Hepatocyte (in vitro differentiated cells): ENCODE measurements around the gene ARL3. TPM values are rescaled to one million over a fixed set of nuclear protein-coding genes. Genes with fewer than 3 reads are reported as not detected.

Experiments used
- DNase-seq: peaks from one replicate; pipeline ENCODE4 v3.0.0-alpha.2; 2016; ENCODE audit warnings: low spot score
- H2AFZ ChIP-seq: fragments of 200-600 bp; sonication (generic); 2 replicates; pipeline ENCODE4 v1.6.0; 2016; ENCODE audit warnings: antibody characterized with exemption, mild to moderate bottlenecking
- H3K27ac ChIP-seq: fragments of 200-600 bp; sonication (generic); 2 replicates; pipeline ENCODE4 v1.5.1; 2016; ENCODE audit warnings: mild to moderate bottlenecking
- H3K27me3 ChIP-seq: fragments of 200-600 bp; sonication (generic); 2 replicates; pipeline ENCODE4 v1.6.1; 2016
- H3K36me3 ChIP-seq: fragments of 200-600 bp; sonication (generic); replicated peaks from 2 replicates; pipeline ENCODE4 v1.5.1; 2016; ENCODE audit warnings: low read depth; ENCODE audit not compliant: insufficient read depth
- H3K4me1 ChIP-seq: fragments of 200-600 bp; sonication (generic); 2 replicates; pipeline ENCODE4 v1.5.1; 2016; ENCODE audit warnings: mild to moderate bottlenecking, moderate library complexity; ENCODE audit not compliant: insufficient read depth
- H3K4me2 ChIP-seq: fragments of 200-600 bp; sonication (generic); 2 replicates; pipeline ENCODE4 v1.6.0; 2016
- H3K4me3 ChIP-seq: fragments of 200-600 bp; sonication (generic); 2 replicates; pipeline ENCODE4 v1.5.1; 2016; ENCODE audit warnings: mild to moderate bottlenecking
- H3K79me2 ChIP-seq: fragments of 200-600 bp; sonication (generic); 2 replicates; pipeline ENCODE4 v1.6.0; 2017; ENCODE audit warnings: mild to moderate bottlenecking
- H3K9me2 ChIP-seq: fragments of 200-600 bp; sonication (generic); replicated peaks from 2 replicates; pipeline ENCODE4 v1.6.0; 2017; ENCODE audit warnings: mild to moderate bottlenecking; ENCODE audit not compliant: insufficient read depth
- H3K9me3 ChIP-seq: fragments of 200-600 bp; sonication (generic); 2 replicates; pipeline ENCODE4 v1.5.1; 2016; ENCODE audit warnings: low read depth, mild to moderate bottlenecking
- H4K20me1 ChIP-seq: fragments of 200-600 bp; sonication (generic); 2 replicates; pipeline ENCODE4 v1.6.0; 2016; ENCODE audit warnings: mild to moderate bottlenecking; ENCODE audit not compliant: insufficient read depth, poor library complexity, severe bottlenecking
- EZH2 ChIP-seq: fragments of 200-600 bp; sonication (generic); IDR thresholded peaks from 2 replicates; pipeline ENCODE4 v1.6.1; 2016; ENCODE audit warnings: antibody characterized with exemption, mild to moderate bottlenecking, borderline replicate concordance
- EZH2phosphoT487 ChIP-seq: fragments of 200-600 bp; sonication (generic); IDR thresholded peaks from one replicate; pipeline ENCODE4 v1.6.1; 2018; ENCODE audit warnings: antibody characterized with exemption, mild to moderate bottlenecking, low read depth, moderate library complexity; ENCODE audit not compliant: unreplicated experiment, severe bottlenecking
- WGBS: methylation state at CpG from one replicate; pipeline ENCODE4 v1.1.6; 2016; ENCODE audit warnings: low lambda C conversion rate; ENCODE audit errors: missing lambda C conversion rate; 5-methylcytosine and 5-hydroxymethylcytosine counted together
- polyA plus RNA-seq: library from polyadenylated mRNA; unstranded; fragments of >200 nt; fragmentation: Nextera tagmentation; extraction: Ambion mirVana; gene quantifications from 2 replicates; pipeline ENCODE4 v1.2.1, GENCODE V29; 2016
- total RNA-seq: library from RNA; depleted of rRNA; stranded (reverse); fragments of >200 nt; gene quantifications from 2 replicates; pipeline ENCODE4 v1.2.3, GENCODE V29; 2014
- TF ChIP-seq, protein P1 (sequence below): fragments of 200-600 bp; sonication (generic); IDR thresholded peaks from 2 replicates; pipeline ENCODE4 v1.5.1; 2016; ENCODE audit warnings: antibody characterized with exemption, mild to moderate bottlenecking; ENCODE audit not compliant: poor library complexity

The ARL3 gene
- total and polyA plus RNA-seq, 2 experiments from 2014 or later = 6.4 to 16.5 TPM

DNA sequence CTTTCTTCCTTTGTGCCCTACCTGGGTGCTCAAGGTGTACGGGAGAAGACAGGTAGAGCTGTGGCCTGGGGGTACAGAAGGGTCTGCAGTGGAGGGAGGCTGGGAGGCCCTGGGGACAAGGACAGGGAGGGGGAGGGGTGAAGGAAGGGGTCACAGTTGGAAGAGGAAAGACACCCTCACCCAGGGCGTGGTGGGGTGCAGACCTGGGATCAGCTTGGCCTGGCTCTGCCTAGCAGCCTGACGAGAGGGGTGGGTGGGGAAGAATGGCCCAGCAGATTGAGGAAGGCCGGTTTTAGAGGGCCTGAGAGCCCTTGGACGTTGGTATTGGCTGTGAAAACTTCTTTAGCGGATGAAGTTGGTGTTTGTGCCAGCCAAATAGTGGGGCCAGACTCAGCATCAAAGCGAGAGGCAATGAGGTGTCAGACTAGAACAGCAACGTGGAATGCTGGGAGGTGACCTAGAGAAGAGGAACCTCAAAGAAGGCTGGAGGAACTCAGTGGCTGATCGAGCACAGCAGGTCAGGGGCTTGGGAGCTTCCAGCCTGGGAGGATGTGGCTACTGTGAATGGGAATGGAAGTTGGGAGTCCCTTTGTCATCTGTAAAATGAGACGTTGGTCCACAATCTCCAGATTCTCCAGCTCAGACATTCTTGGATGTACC, 88.0 kb downstream of the ARL3 start:
- TF ChIP-seq EZH2phosphoT487 (no peak), EZH2 (no peak)
- TF ChIP-seq, protein P1, sequence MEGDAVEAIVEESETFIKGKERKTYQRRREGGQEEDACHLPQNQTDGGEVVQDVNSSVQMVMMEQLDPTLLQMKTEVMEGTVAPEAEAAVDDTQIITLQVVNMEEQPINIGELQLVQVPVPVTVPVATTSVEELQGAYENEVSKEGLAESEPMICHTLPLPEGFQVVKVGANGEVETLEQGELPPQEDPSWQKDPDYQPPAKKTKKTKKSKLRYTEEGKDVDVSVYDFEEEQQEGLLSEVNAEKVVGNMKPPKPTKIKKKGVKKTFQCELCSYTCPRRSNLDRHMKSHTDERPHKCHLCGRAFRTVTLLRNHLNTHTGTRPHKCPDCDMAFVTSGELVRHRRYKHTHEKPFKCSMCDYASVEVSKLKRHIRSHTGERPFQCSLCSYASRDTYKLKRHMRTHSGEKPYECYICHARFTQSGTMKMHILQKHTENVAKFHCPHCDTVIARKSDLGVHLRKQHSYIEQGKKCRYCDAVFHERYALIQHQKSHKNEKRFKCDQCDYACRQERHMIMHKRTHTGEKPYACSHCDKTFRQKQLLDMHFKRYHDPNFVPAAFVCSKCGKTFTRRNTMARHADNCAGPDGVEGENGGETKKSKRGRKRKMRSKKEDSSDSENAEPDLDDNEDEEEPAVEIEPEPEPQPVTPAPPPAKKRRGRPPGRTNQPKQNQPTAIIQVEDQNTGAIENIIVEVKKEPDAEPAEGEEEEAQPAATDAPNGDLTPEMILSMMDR = no peak
- no peaks in the 10 kb centered on the region for H4K20me1 ChIP-seq
- no peak overlapping the region for H2AFZ ChIP-seq
- H3K36me3 ChIP-seq = no peaks in the 10 kb centered on the region
- 83% methylated on average over 10 of the region's 10 CpGs for WGBS
- no peaks in the 10 kb centered on the region for H3K9me3 ChIP-seq
- no peak overlapping the region for H3K4me2 ChIP-seq
- H3K79me2 ChIP-seq = no peaks in the 10 kb centered on the region
- no peaks in the 10 kb centered on the region for H3K9me2 ChIP-seq
- H3K27ac ChIP-seq = peak overlapping the region; percentile 96
- peak; percentile 4 for DNase-seq
- H3K27me3 ChIP-seq = no peaks in the 10 kb centered on the region
- H3K4me1 ChIP-seq = peaks cover 56% of the 10 kb centered on the region
- H3K4me3 ChIP-seq = no peak overlapping the region

DNA sequence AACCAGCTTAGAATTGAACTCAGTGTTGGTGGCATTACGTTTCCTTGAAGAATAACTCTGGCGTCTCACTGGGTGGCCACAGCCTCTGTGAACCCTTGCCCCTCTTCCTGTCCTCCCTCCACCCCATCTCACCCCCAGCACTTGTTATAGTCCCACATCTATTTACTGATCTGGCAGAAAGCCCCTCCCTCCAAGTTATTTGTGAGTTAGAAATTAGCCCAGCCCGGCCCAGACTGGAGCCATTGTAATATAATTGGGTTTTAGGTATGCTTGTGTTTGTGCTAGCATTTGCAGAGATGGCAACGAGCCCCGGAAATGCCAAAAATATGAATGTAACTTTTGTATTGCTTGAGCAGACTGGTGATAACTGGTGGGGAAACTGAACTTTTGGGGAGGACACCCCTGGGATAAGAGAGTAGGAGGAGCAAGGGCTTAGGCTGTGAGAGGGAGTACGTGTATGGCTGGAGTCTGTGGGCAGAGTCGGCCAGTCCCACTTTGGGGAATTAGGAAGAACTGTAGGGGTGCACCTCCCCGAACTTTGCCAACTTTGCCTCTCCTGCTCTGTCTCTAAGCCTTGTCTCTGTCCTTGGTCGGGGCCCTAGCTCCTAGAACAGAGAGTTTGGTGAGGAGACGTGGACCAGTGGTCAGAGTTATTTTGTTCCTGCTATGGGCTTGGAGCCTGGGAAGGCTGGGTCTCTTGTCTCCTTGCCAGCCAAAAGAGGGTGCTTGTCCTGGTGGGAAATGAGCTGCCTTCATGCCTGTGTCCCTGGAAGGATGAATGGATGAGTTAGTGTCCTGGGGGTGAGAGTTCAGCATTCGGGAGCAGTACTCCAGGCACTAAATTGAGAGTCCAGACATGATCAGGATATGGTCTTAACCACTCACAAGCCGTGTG, 89.2 kb downstream of the ARL3 start:
- Histone ChIP-seq H3K27me3 (no peaks in the 10 kb centered on the region), H3K4me3 (no peak overlapping the region), H3K79me2 (no peaks in the 10 kb centered on the region), H2AFZ (no peak overlapping the region), H3K27ac (no peak overlapping the region), H3K9me3 (no peaks in the 10 kb centered on the region), H4K20me1 (no peaks in the 10 kb centered on the region), H3K9me2 (no peaks in the 10 kb centered on the region), H3K4me2 (no peak overlapping the region), H3K4me1 (peaks cover 56% of the 10 kb centered on the region), H3K36me3 (no peaks in the 10 kb centered on the region)
- WGBS = 87% methylated on average over 12 of the region's 12 CpGs
- TF ChIP-seq, protein P1 = no peak
- TF ChIP-seq EZH2 (no peak), EZH2phosphoT487 (no peak)
- no peak for DNase-seq

DNA sequence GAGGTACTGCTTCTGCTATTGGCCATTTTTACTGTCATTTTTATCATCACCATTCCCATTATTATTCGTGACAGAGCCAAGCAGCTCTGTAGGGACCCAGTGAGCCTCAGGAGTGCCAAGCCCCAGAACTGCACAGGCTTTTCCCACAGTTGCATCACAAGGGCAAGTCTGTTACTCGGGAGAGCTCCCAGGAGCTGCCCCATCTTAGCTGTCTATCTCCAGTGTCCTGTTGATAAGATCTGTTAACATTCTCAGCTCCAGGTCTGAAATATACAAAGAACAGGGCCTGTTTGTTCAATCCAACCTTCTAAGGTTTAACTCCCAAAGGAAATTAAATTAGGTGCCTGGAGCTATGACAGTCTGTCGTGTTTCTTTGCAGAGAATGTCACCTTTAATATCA, 90.1 kb downstream of the ARL3 start:
- TF ChIP-seq, protein P1 = no peak
- TF ChIP-seq EZH2phosphoT487 (no peak), EZH2 (no peak)

More for the DNA sequence above, 90.1 kb downstream of the ARL3 start:
- H3K27ac ChIP-seq = no peak overlapping the region
- no peaks in the 10 kb centered on the region for H3K36me3 ChIP-seq
- no peaks in the 10 kb centered on the region for H3K27me3 ChIP-seq
- H3K9me2 ChIP-seq = no peaks in the 10 kb centered on the region
- H3K79me2 ChIP-seq = no peaks in the 10 kb centered on the region
- peaks cover 53% of the 10 kb centered on the region for H3K4me1 ChIP-seq
- H2AFZ ChIP-seq = no peak overlapping the region
- no peak overlapping the region for H3K4me3 ChIP-seq
- no peaks in the 10 kb centered on the region for H3K9me3 ChIP-seq
- no peaks in the 10 kb centered on the region for H4K20me1 ChIP-seq
- no peak overlapping the region for H3K4me2 ChIP-seq
- 63% methylated on average over 3 of the region's 3 CpGs for WGBS
- DNase-seq = no peak

Other genes starting within 250 kb of the ARL3 start
- gene ACTR1A, start 211.7 kb downstream of the ARL3 start, total RNA-seq = 84.1 and 90.7 TPM in 2 replicates
- 80.5 and 86.7 TPM in 2 replicates for gene ACTR1A, start 211.7 kb downstream of the ARL3 start, polyA plus RNA-seq
- gene SUFU, start 210.4 kb downstream of the ARL3 start, total RNA-seq = 10.2 and 10.9 TPM in 2 replicates
- gene SUFU, start 210.4 kb downstream of the ARL3 start, polyA plus RNA-seq = 18.2 TPM in 2 replicates
- gene TRIM8, start 69.9 kb downstream of the ARL3 start, total RNA-seq = 41.3 and 53.3 TPM in 2 replicates
- gene TRIM8, start 69.9 kb downstream of the ARL3 start, polyA plus RNA-seq = 61.2 and 63.4 TPM in 2 replicates
- 6.2 and 17.5 TPM in 2 replicates for gene SFXN2, start 239 bp upstream of the ARL3 start, total RNA-seq
- gene SFXN2, start 239 bp upstream of the ARL3 start, polyA plus RNA-seq = 12.3 and 15.7 TPM in 2 replicates
- gene WBP1L, start 29.6 kb upstream of the ARL3 start, total RNA-seq = 57.1 and 57.8 TPM in 2 replicates
- 21.6 and 24.5 TPM in 2 replicates for gene WBP1L, start 29.6 kb upstream of the ARL3 start, polyA plus RNA-seq
- not detected in 2 replicates for gene CYP17A1, start 123.0 kb upstream of the ARL3 start, total RNA-seq
- gene CYP17A1, start 123.0 kb upstream of the ARL3 start, polyA plus RNA-seq = not detected in 2 replicates
- gene BORCS7, start 139.9 kb upstream of the ARL3 start, total RNA-seq = 53.2 and 61.4 TPM in 2 replicates
- 31.8 and 42.0 TPM in 2 replicates for gene BORCS7, start 139.9 kb upstream of the ARL3 start, polyA plus RNA-seq
- gene AS3MT, start 155.1 kb upstream of the ARL3 start, total RNA-seq = 9.0 and 9.1 TPM in 2 replicates
- 2.2 and 3.8 TPM in 2 replicates for gene AS3MT, start 155.1 kb upstream of the ARL3 start, polyA plus RNA-seq
- 4.7 and 9.8 TPM in 2 replicates for gene CNNM2, start 203.9 kb upstream of the ARL3 start, total RNA-seq
- gene CNNM2, start 203.9 kb upstream of the ARL3 start, polyA plus RNA-seq = 3.8 and 6.8 TPM in 2 replicates